Loucy (cell line): ENCODE results near the gene TRAPPC13.

Source experiments
- CTCF ChIP-seq: fragments of 200-600 bp; sonication (generic); conservative IDR thresholded peaks from 2 replicates; pipeline ENCODE4 v1.5.1; 2014; ENCODE audit warnings: mild to moderate bottlenecking, antibody characterized with exemption, low read length
- EZH2phosphoT487 ChIP-seq: fragments of 200-600 bp; IDR thresholded peaks from 2 replicates; pipeline ENCODE4 v1.6.1; 2018; ENCODE audit warnings: antibody characterized with exemption, mild to moderate bottlenecking, moderate library complexity, borderline replicate concordance

DNA sequence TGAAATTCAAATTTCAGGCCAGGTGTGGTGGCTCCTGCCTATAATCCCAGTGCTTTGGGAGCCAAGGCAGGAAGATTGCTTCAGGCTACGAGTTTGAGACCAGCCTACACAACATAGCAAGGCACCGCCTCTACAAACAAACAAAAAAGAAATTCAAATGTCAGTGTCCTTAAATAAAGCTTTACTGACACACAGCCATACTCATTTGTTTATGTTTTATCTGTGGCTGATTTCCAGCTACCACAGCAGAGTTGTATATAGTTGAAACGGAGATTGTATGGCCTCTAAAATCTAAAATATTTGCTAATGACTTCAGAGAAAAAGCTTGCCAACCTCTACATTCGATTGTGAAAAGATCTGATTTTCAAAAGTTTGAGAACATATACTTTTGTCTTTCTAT lies 15.4 kb downstream of the TRAPPC13 start:
- TF ChIP-seq CTCF (no peak), EZH2phosphoT487 (no peak)
